Measurements from ENCODE around the gene EXD1.
"Not testable (repeated sequence)": the region's sequence is repeated elsewhere in the genome, so short reads cannot be mapped to it uniquely, and the experiment has no call there.

Gene EXD1

GRCh38 chr15:41235929-41236328, 5.4 kb upstream of the EXD1 start:
- TF ChIP-seq CTCF (IDR thresholded peaks at IDR 0.05) = no peak
- peaks cover under 1% of the 10 kb centered on the region for H3K9me3 Mint-ChIP-seq
- no peaks in the 10 kb centered on the region for H3K36me3 Mint-ChIP-seq (ENCODE audit: low read depth)
- H3K4me1 Mint-ChIP-seq = peaks cover 24% of the 10 kb centered on the region
- peaks cover 6% of the 10 kb centered on the region for H3K27me3 Mint-ChIP-seq (ENCODE audit: low read depth, poor library complexity)
- no peak overlapping the region for H3K4me3 Mint-ChIP-seq
- H3K27ac Mint-ChIP-seq = no peak overlapping the region
- no peak for DNase-seq

- not testable (repeated sequence) for H3K4me3 Mint-ChIP-seq; H3K9me3 Mint-ChIP-seq; DNase-seq; H3K36me3 Mint-ChIP-seq (ENCODE audit: low read depth); H3K27ac Mint-ChIP-seq
- peaks cover 24% of the 10 kb centered on the region for H3K4me1 Mint-ChIP-seq
- H3K27me3 Mint-ChIP-seq (ENCODE audit: low read depth, poor library complexity) = peaks cover 13% of the 10 kb centered on the region
Observed at GRCh38 chr15:41235228-41235627, 4.7 kb upstream of the EXD1 start.

GRCh38 chr15:41233367-41233771, 2.8 kb upstream of the EXD1 start:
- Mint-ChIP-seq H3K4me3 (no peak overlapping the region), H3K27me3 (ENCODE audit: low read depth, poor library complexity) (peaks cover 22% of the 10 kb centered on the region), H3K36me3 (ENCODE audit: low read depth) (no peaks in the 10 kb centered on the region), H3K4me1 (peaks cover 24% of the 10 kb centered on the region), H3K9me3 (peaks cover 14% of the 10 kb centered on the region), H3K27ac (peak overlapping the region; percentile 38)
- no peak for TF ChIP-seq CTCF (IDR thresholded peaks at IDR 0.05)
- DNase-seq = no peak

GRCh38 chr15:41231422-41232226, 1.1 kb upstream of the EXD1 start:
- TF ChIP-seq CTCF (IDR thresholded peaks at IDR 0.05) = no peak
- Mint-ChIP-seq H3K27me3 (ENCODE audit: low read depth, poor library complexity) (peaks cover 30% of the 10 kb centered on the region), H3K4me1 (peaks cover 16% of the 10 kb centered on the region), H3K27ac (peak overlapping the region; percentile 94), H3K36me3 (ENCODE audit: low read depth) (no peaks in the 10 kb centered on the region), H3K9me3 (peaks cover 14% of the 10 kb centered on the region), H3K4me3 (peak overlapping the region; percentile 82)
- no peak for DNase-seq

GRCh38 chr15:41230345-41230649, 260 bp downstream of the EXD1 start:
- Mint-ChIP-seq H3K27me3 (ENCODE audit: low read depth, poor library complexity) (peaks cover 34% of the 10 kb centered on the region), H3K27ac (no peak overlapping the region), H3K36me3 (ENCODE audit: low read depth) (no peaks in the 10 kb centered on the region), H3K4me3 (peak overlapping the region; percentile 82), H3K4me1 (peaks cover 16% of the 10 kb centered on the region), H3K9me3 (peaks cover 14% of the 10 kb centered on the region)
- no peak for TF ChIP-seq CTCF (IDR thresholded peaks at IDR 0.05)
- no peak for DNase-seq

- no peak for DNase-seq
- Mint-ChIP-seq H3K4me1 (no peaks in the 10 kb centered on the region), H3K36me3 (ENCODE audit: low read depth) (no peaks in the 10 kb centered on the region), H3K4me3 (no peak overlapping the region), H3K27me3 (ENCODE audit: low read depth, poor library complexity) (peaks cover 26% of the 10 kb centered on the region), H3K27ac (no peak overlapping the region), H3K9me3 (peaks cover 8% of the 10 kb centered on the region)
- no peak for TF ChIP-seq CTCF (IDR thresholded peaks at IDR 0.05)
Observed at GRCh38 chr15:41219381-41219780, 11.2 kb downstream of the EXD1 start.
